ENCODE measurements around the gene L2HGDH. TPM values are rescaled to one million over a fixed set of nuclear protein-coding genes. Genes with fewer than 3 reads are reported as not detected.

The L2HGDH gene
- total RNA-seq, 2 experiments from 2014 or later = 9.7 to 10.0 TPM

DNA sequence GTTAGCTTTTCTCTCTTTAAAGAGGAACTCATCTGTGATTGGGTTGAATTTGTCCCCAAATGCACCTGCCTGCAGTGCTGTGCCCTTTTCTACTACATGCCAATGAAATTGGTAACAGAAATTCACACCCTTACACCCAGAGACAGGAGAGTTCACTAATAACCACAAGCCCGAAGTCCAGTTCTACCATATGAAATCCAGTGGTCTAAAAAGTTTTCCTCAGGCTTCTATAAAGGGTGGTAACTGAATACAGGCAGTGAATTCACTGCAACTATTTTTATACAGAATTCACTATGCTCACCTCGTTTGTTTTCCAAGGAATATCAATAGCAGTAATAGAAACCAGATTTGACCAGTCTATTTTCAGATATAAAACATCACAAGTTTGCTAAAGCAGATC, 49.2 kb downstream of the L2HGDH start:
- H3K27ac Mint-ChIP-seq = no peak overlapping the region

GRCh38 chr14:50260511-50260910, 51.5 kb downstream of the L2HGDH start:
- Mint-ChIP-seq H3K27me3 (no peaks in the 10 kb centered on the region), H3K27ac (no peak overlapping the region), H3K4me1 (peaks cover 7% of the 10 kb centered on the region), H3K9me3 (no peaks in the 10 kb centered on the region), H3K4me3 (no peak overlapping the region), H3K36me3 (ENCODE audit: low read depth) (peaks cover 3% of the 10 kb centered on the region)
- ChIA-PET CTCF (interaction anchor here (0.9 to 1.2 kb wide), 2 partner anchors 144 to 409 kb away, joined by 3 read pairs; partner anchors contain the start of gene VCPKMT), POLR2A (interaction anchor here (1.1 to 1.4 kb wide), 2 partner anchors 12 to 258 kb away, joined by 3 read pairs; no protein-coding TSS in a partner anchor)
- peak; percentile 22 for DNase-seq

More for the DNA sequence above, 49.2 kb downstream of the L2HGDH start:
- H3K36me3 Mint-ChIP-seq (ENCODE audit: low read depth) = peaks cover 3% of the 10 kb centered on the region
- H3K27me3 Mint-ChIP-seq = no peaks in the 10 kb centered on the region
- no peaks in the 10 kb centered on the region for H3K9me3 Mint-ChIP-seq
- no peak for DNase-seq
- ChIA-PET CTCF (no interaction called here), POLR2A (no interaction called here)
- H3K4me3 Mint-ChIP-seq = no peak overlapping the region
- peaks cover 4% of the 10 kb centered on the region for H3K4me1 Mint-ChIP-seq

DNA sequence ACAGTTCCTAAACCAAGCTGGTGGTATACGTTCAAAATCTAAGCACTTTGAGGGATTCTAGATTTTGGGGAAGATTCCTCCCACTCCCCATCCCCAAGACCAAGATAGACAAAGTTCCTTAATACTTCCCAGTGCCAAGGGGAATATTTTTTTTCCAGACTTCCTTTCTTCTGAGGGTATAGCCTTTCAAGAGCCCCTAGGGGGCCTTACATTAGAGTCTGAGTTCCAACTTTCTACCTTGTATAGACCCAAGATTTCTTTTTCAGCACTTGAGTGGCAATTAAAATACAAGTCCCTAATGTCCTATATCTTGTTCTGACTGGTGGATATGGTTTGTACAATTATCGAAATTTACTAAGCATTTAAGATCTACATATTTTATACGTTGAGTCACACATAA, 52.0 kb downstream of the L2HGDH start:
- no peaks in the 10 kb centered on the region for H3K27me3 Mint-ChIP-seq
- peaks cover 7% of the 10 kb centered on the region for H3K4me1 Mint-ChIP-seq
- ChIA-PET POLR2A (interaction anchor here (1.1 kb wide), 1 partner anchor 257 kb away, joined by 3 read pairs; no protein-coding TSS in a partner anchor), CTCF (interaction anchor here (0.9 to 1.2 kb wide), 2 partner anchors 144 to 408 kb away, joined by 3 read pairs; partner anchors contain the start of gene VCPKMT)
- H3K9me3 Mint-ChIP-seq = no peaks in the 10 kb centered on the region
- H3K27ac Mint-ChIP-seq = no peak overlapping the region
- H3K4me3 Mint-ChIP-seq = no peak overlapping the region
- no peak for DNase-seq
- H3K36me3 Mint-ChIP-seq (ENCODE audit: low read depth) = peaks cover 3% of the 10 kb centered on the region

GRCh38 chr14:50257732-50258131, 54.3 kb downstream of the L2HGDH start:
- ChIA-PET CTCF (interaction anchor here (0.6 kb wide), 1 partner anchor 32 kb away, joined by 5 read pairs; no protein-coding TSS in a partner anchor), POLR2A (interaction anchor here (1.0 kb wide), 1 partner anchor 271 kb away, joined by 4 read pairs; no protein-coding TSS in a partner anchor)
- H3K36me3 Mint-ChIP-seq (ENCODE audit: low read depth) = peaks cover 10% of the 10 kb centered on the region
- DNase-seq = no peak
- no peak overlapping the region for H3K4me3 Mint-ChIP-seq
- no peak overlapping the region for H3K27ac Mint-ChIP-seq
- H3K27me3 Mint-ChIP-seq = no peaks in the 10 kb centered on the region
- no peaks in the 10 kb centered on the region for H3K9me3 Mint-ChIP-seq
- H3K4me1 Mint-ChIP-seq = peaks cover 7% of the 10 kb centered on the region

DNA sequence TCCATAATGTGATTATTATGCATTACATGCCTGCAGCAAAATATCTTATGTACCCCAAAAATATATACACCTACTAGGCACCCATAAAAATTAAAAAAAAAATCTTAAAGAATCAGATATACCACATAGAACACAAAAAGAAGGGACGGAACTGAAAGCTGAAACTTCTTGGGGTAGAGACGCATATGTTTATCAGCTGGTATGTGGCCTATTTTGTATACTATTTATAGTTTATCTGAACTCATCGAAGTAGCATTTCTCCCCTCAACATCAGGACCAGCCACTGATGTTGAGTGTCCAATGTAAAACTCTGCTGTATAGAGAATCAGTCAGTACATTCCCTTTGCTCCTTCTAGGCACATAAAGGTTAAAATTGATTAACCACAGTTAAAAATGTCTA, 57.8 kb downstream of the L2HGDH start:
- no peak for DNase-seq
- Mint-ChIP-seq H3K27ac (no peak overlapping the region), H3K4me1 (peaks cover 6% of the 10 kb centered on the region), H3K27me3 (no peaks in the 10 kb centered on the region), H3K36me3 (ENCODE audit: low read depth) (peaks cover 15% of the 10 kb centered on the region), H3K4me3 (no peak overlapping the region), H3K9me3 (no peaks in the 10 kb centered on the region)
- ChIA-PET CTCF (no interaction called here), POLR2A (no interaction called here)

DNA sequence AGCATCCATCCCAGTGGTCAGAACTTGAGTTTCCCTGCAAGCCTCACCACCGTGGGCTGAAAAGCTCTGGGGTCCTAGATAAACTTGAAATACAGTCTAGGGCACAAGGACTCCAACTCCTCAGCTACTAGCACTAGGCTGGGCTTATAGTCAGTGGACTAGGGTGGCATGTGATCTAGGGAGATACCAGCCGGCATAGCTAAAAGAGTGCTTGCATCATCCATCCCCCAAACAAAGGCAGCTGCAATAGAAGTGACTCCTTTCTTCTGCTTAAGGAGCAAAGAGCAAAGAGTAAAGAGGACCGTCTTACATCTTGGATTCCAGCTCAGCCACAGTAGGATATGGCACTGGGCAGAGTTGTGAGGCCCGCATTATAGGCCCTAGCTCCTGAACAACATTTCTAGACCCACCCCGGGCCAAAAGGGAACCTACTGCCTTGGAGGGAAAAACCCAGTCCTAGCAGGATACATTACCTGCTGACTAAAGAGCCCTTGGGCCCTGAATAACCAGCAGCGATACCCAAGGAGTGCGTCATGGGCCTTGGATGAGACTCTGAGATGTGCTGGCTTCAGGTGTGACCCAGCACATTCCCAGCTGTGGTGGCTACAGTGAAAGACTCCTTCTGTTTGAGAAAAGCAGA, 62.8 kb downstream of the L2HGDH start:
- Mint-ChIP-seq H3K27ac (no peak overlapping the region), H3K36me3 (ENCODE audit: low read depth) (peaks cover 20% of the 10 kb centered on the region), H3K27me3 (no peaks in the 10 kb centered on the region), H3K4me3 (no peak overlapping the region), H3K9me3 (no peaks in the 10 kb centered on the region), H3K4me1 (no peaks in the 10 kb centered on the region)
- ChIA-PET CTCF (no interaction called here), POLR2A (interaction anchor here (0.8 kb wide), 1 partner anchor 12 kb away, joined by 3 read pairs; no protein-coding TSS in a partner anchor)
- no peak for DNase-seq

DNA sequence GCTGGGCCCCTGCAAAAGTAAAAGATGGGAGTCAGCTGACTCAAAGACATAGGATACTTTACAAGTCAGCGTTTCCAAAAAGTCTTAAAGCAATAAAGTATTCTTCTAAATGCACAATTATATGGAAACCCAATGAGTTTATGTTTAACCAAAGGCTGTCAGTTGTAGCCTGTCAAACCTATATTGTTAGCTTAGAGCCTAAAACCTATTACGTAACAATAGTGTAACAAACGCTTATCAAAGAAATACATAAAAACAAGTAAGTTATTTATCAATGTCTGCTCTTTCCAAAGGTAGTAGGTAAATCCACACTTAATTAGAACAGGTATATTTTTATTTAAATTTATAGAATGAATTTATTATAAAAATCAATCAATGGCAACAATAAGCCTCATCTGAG, 64.8 kb downstream of the L2HGDH start:
- no peak for DNase-seq
- Mint-ChIP-seq H3K4me1 (no peaks in the 10 kb centered on the region), H3K4me3 (no peak overlapping the region), H3K27me3 (no peaks in the 10 kb centered on the region), H3K9me3 (no peaks in the 10 kb centered on the region), H3K27ac (no peak overlapping the region), H3K36me3 (ENCODE audit: low read depth) (peaks cover 8% of the 10 kb centered on the region)
- CTCF ChIA-PET = no interaction called here
- POLR2A ChIA-PET = no interaction called here

GRCh38 chr14:50242566-50243310, 69.3 kb downstream of the L2HGDH start:
- no peak for DNase-seq
- Mint-ChIP-seq H3K4me3 (no peak overlapping the region), H3K27me3 (no peaks in the 10 kb centered on the region), H3K27ac (no peak overlapping the region), H3K9me3 (no peaks in the 10 kb centered on the region), H3K36me3 (ENCODE audit: low read depth) (peaks cover 7% of the 10 kb centered on the region), H3K4me1 (no peaks in the 10 kb centered on the region)
- ChIA-PET CTCF (interaction anchor here (1.0 kb wide), 1 partner anchor 78 kb away, joined by 4 read pairs; no protein-coding TSS in a partner anchor), POLR2A (interaction anchor here (0.9 kb wide), 1 partner anchor 622 kb away, joined by 3 read pairs; the partner anchor contains the start of gene MGAT2)

DNA sequence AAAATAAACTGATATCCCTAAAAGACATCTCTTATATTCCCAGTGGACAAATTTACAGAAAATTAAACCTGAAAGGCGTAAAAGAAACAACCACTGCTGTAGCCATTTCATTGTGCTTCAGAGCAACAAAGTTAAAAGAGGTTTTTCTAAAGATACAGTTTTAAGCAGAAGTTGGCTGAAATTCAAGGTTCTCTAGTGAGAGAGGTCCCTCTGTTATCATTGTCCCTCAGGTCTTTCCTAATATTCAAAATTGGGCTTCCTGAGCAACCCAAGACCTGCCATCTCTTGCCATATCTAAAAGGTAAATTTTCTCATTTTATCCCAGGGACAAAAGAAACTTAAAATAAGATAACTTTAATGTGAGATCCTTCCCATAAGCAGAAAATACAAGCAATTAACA, 69.9 kb downstream of the L2HGDH start:
- Mint-ChIP-seq H3K36me3 (ENCODE audit: low read depth) (peaks cover 13% of the 10 kb centered on the region), H3K9me3 (peaks cover 2% of the 10 kb centered on the region), H3K4me1 (no peaks in the 10 kb centered on the region), H3K27me3 (no peaks in the 10 kb centered on the region), H3K27ac (no peak overlapping the region), H3K4me3 (no peak overlapping the region)
- CTCF ChIA-PET = interaction anchor here (1.0 kb wide), 1 partner anchor 79 kb away, joined by 4 read pairs; no protein-coding TSS in a partner anchor
- POLR2A ChIA-PET = interaction anchor here (0.9 kb wide), 1 partner anchor 621 kb away, joined by 3 read pairs; the partner anchor contains the start of gene MGAT2
- no peak for DNase-seq

- peaks cover 22% of the 10 kb centered on the region for H3K36me3 Mint-ChIP-seq (ENCODE audit: low read depth)
- peaks cover 13% of the 10 kb centered on the region for H3K9me3 Mint-ChIP-seq
- H3K4me3 Mint-ChIP-seq = no peak overlapping the region
- peaks cover 5% of the 10 kb centered on the region for H3K27me3 Mint-ChIP-seq
- ChIA-PET CTCF (no interaction called here), POLR2A (no interaction called here)
- no peak for DNase-seq
- no peak overlapping the region for H3K27ac Mint-ChIP-seq
- H3K4me1 Mint-ChIP-seq = peaks cover 25% of the 10 kb centered on the region
These were observed 74.6 kb downstream of the L2HGDH start for GRCh38 chr14:50237427-50237826.

DNA sequence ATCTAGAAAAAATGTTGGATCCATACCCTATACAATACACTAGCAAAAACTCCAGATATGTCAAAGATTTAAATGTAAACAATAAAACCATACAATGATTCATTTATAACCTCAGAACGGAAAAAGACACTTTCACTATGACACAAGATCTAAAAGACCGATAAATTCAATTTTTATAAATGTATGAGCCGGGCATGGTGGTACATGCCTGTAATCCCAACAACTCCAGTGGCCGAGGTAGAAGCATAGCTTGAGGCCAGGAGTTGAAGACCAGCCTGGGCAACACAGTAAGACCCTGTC, 78.1 kb downstream of the L2HGDH start:
- Mint-ChIP-seq H3K9me3 (peaks cover 13% of the 10 kb centered on the region), H3K4me3 (peak overlapping the region; percentile 43), H3K27me3 (peaks cover 10% of the 10 kb centered on the region), H3K4me1 (peaks cover 44% of the 10 kb centered on the region), H3K27ac (peak overlapping the region; percentile 38), H3K36me3 (ENCODE audit: low read depth) (peaks cover 23% of the 10 kb centered on the region)
- no peak for DNase-seq
- ChIA-PET CTCF (interaction anchor here (0.7 to 1.0 kb wide), 2 partner anchors 78 to 380 kb away, joined by 3 to 4 read pairs; partner anchors contain the start of genes DMAC2L and L2HGDH), POLR2A (interaction anchor here (0.7 to 2.1 kb wide), 11 partner anchors 10 to 466 kb away, joined by 3 to 9 read pairs (median 4); no protein-coding TSS in a partner anchor)

- Mint-ChIP-seq H3K27ac (peak overlapping the region; percentile 38), H3K4me1 (peaks cover 48% of the 10 kb centered on the region), H3K9me3 (peaks cover 16% of the 10 kb centered on the region), H3K27me3 (peaks cover 10% of the 10 kb centered on the region), H3K36me3 (ENCODE audit: low read depth) (peaks cover 28% of the 10 kb centered on the region), H3K4me3 (peak overlapping the region; percentile 43)
- ChIA-PET POLR2A (interaction anchor here (0.7 to 2.1 kb wide), 12 partner anchors 9 to 466 kb away, joined by 3 to 9 read pairs (median 4); no protein-coding TSS in a partner anchor), CTCF (interaction anchor here (0.7 to 1.0 kb wide), 3 partner anchors 79 to 380 kb away, joined by 3 to 4 read pairs (median 4); partner anchors contain the start of genes DMAC2L, L2HGDH and VCPKMT)
- DNase-seq = peak; percentile 51
These were observed 78.7 kb downstream of the L2HGDH start for GRCh38 chr14:50233166-50233950.

All from activated CD4-positive, alpha-beta memory T cell treated with anti-CD3 and anti-CD28 coated beads, Interleukin-2, amount 10 ng/mL, durations not matched to agents 7 days and 5 days (primary cell).